HCT116 (cell line): Measurements from ENCODE around the gene TBXT. TPM values are rescaled to one million over a fixed set of nuclear protein-coding genes. Genes with fewer than 3 reads are reported as not detected.

Experiments
- ATAC-seq: fragments of 200-7000 bp; cut with Tn5 transposase; 2 replicates; pipeline ENCODE4 v1.9.1; 2020; ENCODE audit warnings: mild to moderate bottlenecking, moderate library complexity
- BruUV-seq: library from RNA; stranded (reverse); fragments of 400-500 nt; replicated peaks from 2 replicates; lab custom pipeline; 2021; lab: Mats Ljungman, UMichigan
- CTCF ChIA-PET: fragments of 300-600 bp; sonication (Branson Sonifier 250); formaldehyde crosslinking; loops from one replicate; lab custom pipeline; 2021; ENCODE audit warnings: antibody characterized with exemption; lab: Charles Lee
- POLR2A ChIA-PET: fragments of 300-600, 350-600 bp; sonication (Branson Sonifier 250); formaldehyde crosslinking; loops from one replicate; lab custom pipeline; 2021; ENCODE audit warnings: antibody characterized with exemption; lab: Charles Lee
- RAD21 ChIA-PET, 2 experiments: fragments of 300-600 bp; sonication (Branson Sonifier 250); formaldehyde crosslinking; loops; one replicate each; lab custom pipeline; 2023; ENCODE audit warnings: low total read pairs in 2 of 2; ENCODE audit not compliant: uncharacterized antibody in 2 of 2, unreplicated experiment in 2 of 2, low non-redundant PET in 1 of 2; lab: Charles Lee
- DNase-seq: peaks from one replicate; pipeline ENCODE4 v3.0.0-alpha.2; 2010; ENCODE audit warnings: low read depth, low spot score
- H2AFZ ChIP-seq: fragments of 200-600 bp; shearing (Covaris generic), sonication (generic); 2 replicates; pipeline ENCODE4 v1.6.1; 2017; ENCODE audit warnings: low read depth, mixed run types, mixed read lengths, antibody characterized with exemption, low read length; ENCODE audit not compliant: poor library complexity, severe bottlenecking
- H3K27ac ChIP-seq: 2 replicates; pipeline ENCODE4 v1.5.1; 2012; ENCODE audit warnings: low read depth, low read length
- H3K27me3 ChIP-seq: fragments of 200-600 bp; sonication (generic); 2 replicates; pipeline ENCODE4 v1.6.1; 2016; ENCODE audit warnings: mixed run types, low read length, mixed read lengths; ENCODE audit not compliant: insufficient read depth
- H3K36me3 ChIP-seq, 2 experiments: fragments of 200-500 bp in 1 of 2; fragments of 200-600 bp in 1 of 2; sonication (Bioruptor generic) in 1 of 2; sonication (generic) in 1 of 2; 2 replicates each; pipeline versions ENCODE4 v1.5.1 to v1.6.1; 2014 to 2016; ENCODE audit warnings: low read length in 2 of 2, inconsistent platforms in 1 of 2, mixed read lengths in 1 of 2, mixed run types in 1 of 2; ENCODE audit not compliant: insufficient read depth in 2 of 2, control insufficient read depth in 1 of 2
- H3K4me1 ChIP-seq, 2 experiments: fragments of 200-600 bp in 1 of 2; sonication (generic) in 1 of 2; 2 replicates each; pipeline versions ENCODE4 v1.5.1 to v1.6.1; 2012 to 2017; ENCODE audit warnings: low read length in 2 of 2, inconsistent platforms in 1 of 2, mild to moderate bottlenecking in 1 of 2, mixed read lengths in 1 of 2, mixed run types in 1 of 2, moderate library complexity in 1 of 2; ENCODE audit not compliant: insufficient read depth in 2 of 2, control insufficient read depth in 1 of 2
- H3K4me2 ChIP-seq: fragments of 200-600 bp; sonication (generic); 2 replicates; pipeline ENCODE4 v1.6.1; 2017; ENCODE audit warnings: mixed run types, low read length, mixed read lengths
- H3K4me3 ChIP-seq, 2 experiments: fragments of 200-600 bp in 1 of 2; sonication (generic) in 1 of 2; replicated peaks in 1 of 2; 2 replicates each; pipeline ENCODE4 v1.5.1; 2011 to 2016; ENCODE audit warnings: low read length in 2 of 2, control low read depth in 1 of 2, low read depth in 1 of 2, mild to moderate bottlenecking in 1 of 2, mixed read lengths in 1 of 2, mixed run types in 1 of 2
- H3K79me2 ChIP-seq: fragments of 200-600 bp; sonication (generic); 2 replicates; pipeline ENCODE4 v1.6.1; 2017; ENCODE audit warnings: mild to moderate bottlenecking, mixed run types, low read length, moderate library complexity, mixed read lengths; ENCODE audit not compliant: insufficient read depth
- H3K9ac ChIP-seq: fragments of 200-600 bp; sonication (generic); 2 replicates; pipeline ENCODE4 v1.6.1; 2016; ENCODE audit warnings: low read length, mixed read lengths
- H3K9me2 ChIP-seq: fragments of 200-600 bp; sonication (generic), shearing (Covaris generic); 2 replicates; pipeline ENCODE4 v1.6.1; 2017; ENCODE audit warnings: mixed run types, mild to moderate bottlenecking, moderate library complexity; ENCODE audit not compliant: insufficient read depth
- H3K9me3 ChIP-seq, 2 experiments: fragments of 200-500 bp in 1 of 2; fragments of 200-600 bp in 1 of 2; sonication (Bioruptor generic) in 1 of 2; sonication (generic) in 1 of 2; 2 replicates each; pipeline ENCODE4 v1.6.1; 2014 to 2017; ENCODE audit warnings: low read length in 2 of 2, mixed read lengths in 2 of 2, inconsistent platforms in 1 of 2, low read depth in 1 of 2, mild to moderate bottlenecking in 1 of 2, mixed run types in 1 of 2, moderate library complexity in 1 of 2; ENCODE audit not compliant: control insufficient read depth in 1 of 2, insufficient read depth in 1 of 2
- H4K20me1 ChIP-seq: fragments of 200-600 bp; sonication (generic), shearing (Covaris generic); 2 replicates; pipeline ENCODE4 v1.6.1; 2017; ENCODE audit warnings: mixed run types, mild to moderate bottlenecking, moderate library complexity; ENCODE audit not compliant: insufficient read depth
- CBX3 ChIP-seq: IDR thresholded peaks from 2 replicates; pipeline ENCODE4 v1.6.1; 2012; ENCODE audit warnings: low read depth
- CTCF ChIP-seq, 3 experiments: fragments of 200-600 bp in 1 of 3; sonication (generic) in 1 of 3; IDR thresholded peaks in 2 of 3; conservative IDR thresholded peaks in 1 of 3; 2 replicates each; pipeline ENCODE4 v1.5.1; 2012 to 2017; ENCODE audit warnings: low read depth in 2 of 3, low read length in 2 of 3, antibody characterized with exemption in 1 of 3, borderline replicate concordance in 1 of 3, control low read depth in 1 of 3, mild to moderate bottlenecking in 1 of 3, mixed read lengths in 1 of 3, mixed run types in 1 of 3, moderate library complexity in 1 of 3; ENCODE audit not compliant: insufficient read depth in 1 of 3
- EGR1 ChIP-seq: IDR thresholded peaks from 2 replicates; pipeline ENCODE4 v1.6.1; 2012; ENCODE audit warnings: low read depth
- ELF1 ChIP-seq: IDR thresholded peaks from 2 replicates; pipeline ENCODE4 v1.6.1; 2012; ENCODE audit warnings: low read depth, borderline replicate concordance
- EZH2phosphoT487 ChIP-seq: fragments of 200-600 bp; IDR thresholded peaks from 2 replicates; pipeline ENCODE4 v1.6.1; 2018; ENCODE audit warnings: antibody characterized with exemption, borderline replicate concordance
- FOSL1 ChIP-seq: IDR thresholded peaks from 2 replicates; pipeline ENCODE4 v1.6.1; 2012; ENCODE audit warnings: low read depth
- JUND ChIP-seq: IDR thresholded peaks from 2 replicates; pipeline ENCODE4 v1.6.1; 2012
- POLR2A ChIP-seq: IDR thresholded peaks from 2 replicates; pipeline ENCODE4 v1.7.0; 2011; ENCODE audit warnings: borderline replicate concordance; ENCODE audit not compliant: insufficient read depth, insufficient read length; ENCODE audit errors: extremely low read depth
- POLR2AphosphoS5 ChIP-seq: IDR thresholded peaks from 2 replicates; pipeline ENCODE4 v1.6.1; 2011; ENCODE audit warnings: mild to moderate bottlenecking, low read depth, low read length, moderate library complexity
- RAD21 ChIP-seq: IDR thresholded peaks from 2 replicates; pipeline ENCODE4 v1.6.1; 2012; ENCODE audit warnings: low read depth, mild to moderate bottlenecking
- SP1 ChIP-seq: IDR thresholded peaks from 2 replicates; pipeline ENCODE4 v1.6.1; 2012; ENCODE audit warnings: low read depth
- SRF ChIP-seq: IDR thresholded peaks from 2 replicates; pipeline ENCODE4 v1.6.1; 2012; ENCODE audit warnings: low read depth
- TCF7L2 ChIP-seq: IDR thresholded peaks from 2 replicates; pipeline ENCODE4 v1.7.0; 2011; ENCODE audit warnings: borderline replicate concordance, inconsistent platforms; ENCODE audit not compliant: insufficient read depth, insufficient read length; ENCODE audit errors: extremely low read depth
- YY1 ChIP-seq: IDR thresholded peaks from 2 replicates; pipeline ENCODE4 v1.6.1; 2011; ENCODE audit warnings: low read length, low read depth, moderate library complexity, mild to moderate bottlenecking; ENCODE audit not compliant: insufficient replicate concordance; ENCODE audit errors: extremely low read depth
- ZFX ChIP-seq: fragments of 450-650 bp; IDR thresholded peaks from 2 replicates; pipeline ENCODE4 v1.6.1; 2017
- intact Hi-C: fragments of 100-400 bp; cut with micrococcal nuclease; formaldehyde crosslinking; loops from 2 replicates; pipeline ENCODE4 v1.10.0; 2022
- total RNA-seq: library from RNA; stranded (reverse); gene quantifications from one replicate; pipeline ENCODE4 v1.2.1, GENCODE V29; 2021; ENCODE audit not compliant: unreplicated experiment
- TF ChIP-seq, protein P1 (sequence below): IDR thresholded peaks from 2 replicates; pipeline ENCODE4 v1.6.1; 2012

TBXT gene
- total RNA-seq, 1 experiment from 2014 or later: not detected

DNA sequence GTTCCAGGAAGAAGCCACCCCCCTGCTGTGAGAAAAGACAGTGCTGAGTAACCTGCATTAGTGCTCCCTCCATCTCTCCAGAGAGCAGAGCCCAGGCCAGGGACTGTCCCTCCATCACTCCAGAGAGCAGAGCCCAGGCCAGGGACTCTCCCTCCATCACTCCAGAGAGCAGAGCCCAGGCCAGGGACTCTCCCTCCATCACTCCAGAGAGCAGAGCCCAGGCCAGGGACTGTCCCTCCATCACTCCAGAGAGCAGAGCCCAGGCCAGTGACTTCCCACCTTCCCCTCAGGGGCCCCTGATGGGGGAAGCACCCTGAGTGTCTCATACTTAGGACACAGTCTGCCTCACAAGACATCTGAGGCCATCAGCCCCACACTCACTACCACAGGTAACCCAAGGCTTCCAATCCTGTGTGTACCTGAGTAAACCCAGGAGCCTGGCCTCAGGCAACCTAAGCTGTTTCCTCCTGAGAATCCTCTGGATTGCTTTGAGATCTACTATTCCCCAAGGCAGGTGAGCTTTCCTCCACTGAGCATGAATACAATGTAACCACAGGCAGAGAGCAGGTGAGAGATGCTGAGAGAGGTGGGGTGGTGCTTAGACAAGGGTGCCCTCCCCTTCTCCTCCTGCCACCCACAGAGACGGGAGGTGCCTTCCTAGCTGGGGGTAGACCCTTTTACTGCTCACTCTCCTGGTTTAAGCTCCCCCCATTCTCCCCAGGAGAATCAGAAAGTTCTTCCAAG lies 4.9 kb downstream of the TBXT start:
- H3K4me2 ChIP-seq: no peak overlapping the region
- ATAC-seq (no peak), DNase-seq (no peak)
- H3K27me3 ChIP-seq: no peaks in the 10 kb centered on the region
- H3K27ac ChIP-seq: no peak overlapping the region
- intact Hi-C loops: no loop called here
- no peaks in the 10 kb centered on the region for H3K4me1 ChIP-seq
- no peaks in the 10 kb centered on the region for H3K9me3 ChIP-seq
- H3K9ac ChIP-seq: no peak overlapping the region
- ChIA-PET CTCF (no interaction called here), POLR2A (no interaction called here), RAD21 (no interaction called here)
- BruUV-seq: no TSS peak
- H3K9me2 ChIP-seq: no peaks in the 10 kb centered on the region
- no peak overlapping the region for H3K4me3 ChIP-seq
- H3K79me2 ChIP-seq: no peaks in the 10 kb centered on the region
- H4K20me1 ChIP-seq: no peaks in the 10 kb centered on the region
- TF ChIP-seq POLR2AphosphoS5: no peak
- TF ChIP-seq, protein P1, sequence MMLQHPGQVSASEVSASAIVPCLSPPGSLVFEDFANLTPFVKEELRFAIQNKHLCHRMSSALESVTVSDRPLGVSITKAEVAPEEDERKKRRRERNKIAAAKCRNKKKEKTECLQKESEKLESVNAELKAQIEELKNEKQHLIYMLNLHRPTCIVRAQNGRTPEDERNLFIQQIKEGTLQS: no peak
- TF ChIP-seq EGR1: no peak
- no peak for TF ChIP-seq EZH2phosphoT487
- TF ChIP-seq YY1: no peak
- no peak for TF ChIP-seq RAD21
- no peak for TF ChIP-seq JUND
- no peaks in the 10 kb centered on the region for H3K36me3 ChIP-seq
- no peak overlapping the region for H2AFZ ChIP-seq

- RAD21 ChIA-PET: no interaction called here
- Histone ChIP-seq H3K36me3 (no peaks in the 10 kb centered on the region), H3K9ac (no peak overlapping the region), H3K9me2 (no peaks in the 10 kb centered on the region), H3K27me3 (no peaks in the 10 kb centered on the region), H4K20me1 (no peaks in the 10 kb centered on the region), H3K4me2 (no peak overlapping the region), H2AFZ (no peak overlapping the region), H3K4me1 (no peaks in the 10 kb centered on the region), H3K9me3 (no peaks in the 10 kb centered on the region), H3K27ac (no peak overlapping the region), H3K79me2 (no peaks in the 10 kb centered on the region), H3K4me3 (no peak overlapping the region)
- CTCF ChIA-PET: interaction anchor here (1.6 to 2.0 kb wide), 2 partner anchors 15 to 243 kb away, joined by 6 to 20 read pairs; no protein-coding TSS in a partner anchor
- POLR2A ChIA-PET: interaction anchor here (1.5 kb wide), 1 partner anchor 242 kb away, joined by 3 read pairs; no protein-coding TSS in a partner anchor
- DNase-seq (no peak), ATAC-seq (no peak)
- no TSS peak for BruUV-seq
- intact Hi-C loops: loop anchor here (1.0 kb wide), 1 partner anchor 243 kb away; no protein-coding TSS in a partner anchor
- TF ChIP-seq EZH2phosphoT487 (no peak), FOSL1 (no peak), SP1 (no peak), POLR2AphosphoS5 (no peak), SRF (no peak), CBX3 (no peak), POLR2A (no peak), ZFX (no peak), TCF7L2 (no peak), ELF1 (no peak), EGR1 (no peak), RAD21 (no peak), CTCF (IDR thresholded peaks at IDR 0.05 in 2 of 3, conservative IDR thresholded peaks at IDR 0.05 in 1 of 3; ENCODE audit: borderline replicate concordance in 1 of 3, insufficient read depth in 1 of 3, low read depth in 2 of 3, low read length in 2 of 3) (no peak)
- TF ChIP-seq, protein P1: no peak
Measured at GRCh38 chr6:166157930-166158617, 9.6 kb downstream of the TBXT start.
